GM19351 (cell line): ENCODE results near the gene CYP26B1.

Source experiments
- ATAC-seq: cut with Tn5 transposase; IDR thresholded peaks from one replicate; pipeline ENCODE4 v1.9.1; 2021; ENCODE audit warnings: mild to moderate bottlenecking, moderate library complexity; ENCODE audit not compliant: unreplicated experiment

Gene CYP26B1

GRCh38 chr2:72083751-72084583 is 63.7 kb downstream of the CYP26B1 start:
- no peak for ATAC-seq

- no peak for ATAC-seq
These were observed 64.8 kb downstream of the CYP26B1 start for GRCh38 chr2:72082887-72083286.

GRCh38 chr2:72082021-72082601 is 65.6 kb downstream of the CYP26B1 start:
- ATAC-seq = no peak

- ATAC-seq = no peak
These were observed 66.2 kb downstream of the CYP26B1 start for GRCh38 chr2:72081451-72081850.

GRCh38 chr2:72080286-72081145 is 67.1 kb downstream of the CYP26B1 start:
- ATAC-seq = no peak
